Right lobe of liver (tissue), 6 donors: ENCODE measurements around the gene SYNGR4. TPM values are rescaled to one million over a fixed set of nuclear protein-coding genes. Genes with fewer than 3 reads are reported as not detected.

Source experiments
- ATAC-seq, 4 donors: fragments of 200-7000 bp; cut with Tn5 transposase; one replicate each; pipeline ENCODE4 v1.9.1; 2020; ENCODE audit warnings: mild to moderate bottlenecking in 4 of 4, moderate library complexity in 4 of 4
- DNase-seq, 3 donors: peaks; one replicate each; pipeline ENCODE4 v3.0.0-alpha.2; 2020
- H3K27ac ChIP-seq, 3 donors: fragments of 200-600 bp; one replicate each; pipeline ENCODE4 v1.8.0; 2022
- H3K27me3 ChIP-seq, 2 donors: fragments of 200-600 bp; one replicate each; pipeline ENCODE4 v1.8.0; 2022
- H3K36me3 ChIP-seq, 4 donors: fragments of 200-600 bp; sonication (generic) in 1 of 4; one replicate each; pipeline versions ENCODE4 v1.5.1 to v1.8.0; 2017 to 2022; ENCODE audit warnings: control low read depth in 1 of 4
- H3K4me1 ChIP-seq, 4 donors: fragments of 200-600 bp; sonication (generic) in 1 of 4; one replicate each; pipeline versions ENCODE4 v1.5.1 to v1.8.0; 2017 to 2022; ENCODE audit warnings: control low read depth in 1 of 4
- H3K4me3 ChIP-seq, 3 donors: fragments of 200-600 bp; one replicate each; pipeline ENCODE4 v1.8.0; 2022
- H3K9me3 ChIP-seq, 4 donors: fragments of 200-600 bp; sonication (generic) in 1 of 4; one replicate each; pipeline versions ENCODE4 v1.5.1 to v1.8.0; 2017 to 2022; ENCODE audit warnings: control low read depth in 1 of 4
- POLR2A ChIP-seq: fragments of 450-650 bp; IDR thresholded peaks from one replicate; pipeline ENCODE4 v1.6.1; 2017; ENCODE audit warnings: antibody characterized with exemption, mild to moderate bottlenecking
- WGBS: methylation state at CpG from one replicate; pipeline ENCODE4 v1.1.6; 2018; ENCODE audit warnings: low coverage, low lambda C conversion rate; ENCODE audit not compliant: insufficient coverage; ENCODE audit errors: missing lambda C conversion rate; 5-methylcytosine and 5-hydroxymethylcytosine counted together
- intact Hi-C, 2 donors: fragments of 100-400 bp; cut with DNase I; formaldehyde crosslinking; loops; one replicate each; pipeline versions ENCODE4 v1.11.2 to v1.14.1; 2022
- total RNA-seq, 6 experiments: library from RNA; depleted of rRNA in 2 of 6; stranded (reverse); fragments of >200 nt in 2 of 6; fragmentation: NEBNext Ultra II Directional in 3 of 6; extraction: Animal tissue kit (Norgen Biotek cat#: 25700) in 3 of 6; gene quantifications; one replicate each; pipeline versions ENCODE4 v1.1.0 to v1.2.4, GENCODE V29; 2016 to 2023
- TF ChIP-seq, protein P1 (sequence below), 4 donors: fragments of 200-600 bp in 3 of 4; fragments of 450-650 bp in 1 of 4; IDR thresholded peaks; one replicate each; pipeline versions ENCODE4 v1.5.1 to v1.8.0; 2016 to 2022; ENCODE audit warnings: antibody characterized with exemption in 4 of 4, mild to moderate bottlenecking in 2 of 4
- donor health status: DM: no; HTN: yes; CAD: no.
- donor health status: DM: no; HTN: no; CAD: no.
- donor health status: DM: no; HTN: no; CAD: no.
- donor health status: DM: no; HTN: yes; CAD: no.
- donor health status: DM: no; HTN: yes; CAD: no.

SYNGR4 gene
- total RNA-seq, 6 experiments from 2014 or later: 0.80 TPM; not detected in 5

DNA sequence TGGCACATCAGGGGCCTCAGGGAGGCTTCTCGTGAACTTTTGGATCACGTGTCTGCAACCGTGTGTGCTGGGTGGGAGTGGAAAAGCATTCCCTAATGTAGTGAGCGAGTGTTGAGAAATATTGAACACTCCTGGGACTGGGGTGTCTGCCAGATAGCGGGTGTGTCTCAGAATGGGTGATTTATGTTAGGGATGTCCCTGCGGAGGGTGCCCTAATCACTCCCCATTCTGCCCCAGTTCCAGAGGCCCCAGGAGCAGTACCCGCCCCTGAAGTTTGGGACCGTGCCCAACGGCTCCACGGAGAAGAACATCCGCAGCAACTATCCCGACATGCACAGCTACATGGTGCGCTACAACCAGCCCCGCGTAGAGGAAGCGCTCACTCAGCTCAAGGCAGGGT, 57.4 kb downstream of the SYNGR4 start:
- intact Hi-C loops: no loop called here
- H3K9me3 ChIP-seq: no peaks in the 10 kb centered on the region
- ATAC-seq (no peak), DNase-seq (no peak)
- H3K36me3 ChIP-seq: no peaks in the 10 kb centered on the region
- H3K27ac ChIP-seq: no peak overlapping the region
- H3K4me1 ChIP-seq: no peaks in the 10 kb centered on the region
- H3K4me3 ChIP-seq: no peak overlapping the region
- no peaks in the 10 kb centered on the region for H3K27me3 ChIP-seq
- WGBS: 24% methylated on average over 3 of the region's 16 CpGs
- TF ChIP-seq, protein P1, sequence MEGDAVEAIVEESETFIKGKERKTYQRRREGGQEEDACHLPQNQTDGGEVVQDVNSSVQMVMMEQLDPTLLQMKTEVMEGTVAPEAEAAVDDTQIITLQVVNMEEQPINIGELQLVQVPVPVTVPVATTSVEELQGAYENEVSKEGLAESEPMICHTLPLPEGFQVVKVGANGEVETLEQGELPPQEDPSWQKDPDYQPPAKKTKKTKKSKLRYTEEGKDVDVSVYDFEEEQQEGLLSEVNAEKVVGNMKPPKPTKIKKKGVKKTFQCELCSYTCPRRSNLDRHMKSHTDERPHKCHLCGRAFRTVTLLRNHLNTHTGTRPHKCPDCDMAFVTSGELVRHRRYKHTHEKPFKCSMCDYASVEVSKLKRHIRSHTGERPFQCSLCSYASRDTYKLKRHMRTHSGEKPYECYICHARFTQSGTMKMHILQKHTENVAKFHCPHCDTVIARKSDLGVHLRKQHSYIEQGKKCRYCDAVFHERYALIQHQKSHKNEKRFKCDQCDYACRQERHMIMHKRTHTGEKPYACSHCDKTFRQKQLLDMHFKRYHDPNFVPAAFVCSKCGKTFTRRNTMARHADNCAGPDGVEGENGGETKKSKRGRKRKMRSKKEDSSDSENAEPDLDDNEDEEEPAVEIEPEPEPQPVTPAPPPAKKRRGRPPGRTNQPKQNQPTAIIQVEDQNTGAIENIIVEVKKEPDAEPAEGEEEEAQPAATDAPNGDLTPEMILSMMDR (IDR thresholded peaks at IDR 0.05): no peak
- TF ChIP-seq POLR2A: no peak

DNA sequence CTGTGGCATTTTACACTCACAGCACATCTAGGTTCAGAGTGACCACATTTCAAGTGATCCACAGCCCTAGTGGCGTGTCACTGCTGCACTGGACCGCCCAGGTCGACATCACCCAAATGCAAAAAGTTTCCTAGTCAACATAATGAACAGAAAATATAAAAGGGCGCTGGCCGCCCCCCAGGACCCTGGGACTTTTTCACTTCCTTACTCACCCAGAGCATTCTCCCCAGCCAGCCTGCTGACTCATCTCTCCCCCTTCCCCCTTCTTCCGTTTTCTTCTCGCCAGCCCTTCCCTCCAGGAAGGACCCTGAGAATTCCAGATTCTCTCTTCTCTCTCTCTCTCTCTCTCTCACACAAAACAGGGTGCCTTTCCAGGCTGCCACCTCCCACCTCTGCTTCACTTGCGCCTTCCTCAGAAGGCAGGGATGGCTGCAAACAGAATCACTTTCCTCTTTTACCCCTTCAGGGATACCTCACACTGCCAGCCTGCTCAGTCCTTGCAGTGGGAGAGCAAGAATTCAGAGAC, 60.6 kb downstream of the SYNGR4 start:
- no peaks in the 10 kb centered on the region for H3K27me3 ChIP-seq
- no peaks in the 10 kb centered on the region for H3K36me3 ChIP-seq
- WGBS: 32% methylated on average over 7 of the region's 8 CpGs
- peak; percentile 46 to 79 (median 73) for ATAC-seq
- no peaks in the 10 kb centered on the region for H3K9me3 ChIP-seq
- peak overlapping the region in 1 of 3 donors; percentile 27 for H3K27ac ChIP-seq
- no peak for DNase-seq
- intact Hi-C loops: no loop called here
- no peak overlapping the region for H3K4me3 ChIP-seq
- TF ChIP-seq, protein P1 (IDR thresholded peaks at IDR 0.05): no peak
- no peak for TF ChIP-seq POLR2A
- no peaks in the 10 kb centered on the region for H3K4me1 ChIP-seq

Other genes with a start within 250 kb of the SYNGR4 start
- 10 to 100 TPM in 2 of 6 experiments, 1 to 10 TPM in 4; 5.2 to 16.6 (median 7.7) TPM for gene LIG1, start 194.0 kb upstream of the SYNGR4 start, total RNA-seq
- gene ZSWIM9, start 193.7 kb upstream of the SYNGR4 start, total RNA-seq: 1 to 10 TPM; 1.5 to 2.5 (median 2.0) TPM
- gene CARD8, start 108.5 kb upstream of the SYNGR4 start, total RNA-seq: 10 to 100 TPM; 15.4 to 24.5 (median 19.8) TPM
- gene ZNF114, start 94.3 kb upstream of the SYNGR4 start, total RNA-seq: under 1 TPM in 1 of 6 experiments, not detected in 5; 0.49 TPM
- 10 to 100 TPM in 1 of 6 experiments, 1 to 10 TPM in 5; 2.8 to 14.2 (median 5.6) TPM for gene EMP3, start 38.8 kb upstream of the SYNGR4 start, total RNA-seq
- 10 to 100 TPM in 3 of 6 experiments, 1 to 10 TPM in 3; 6.5 to 15.1 (median 9.8) TPM for gene TMEM143, start 427 bp upstream of the SYNGR4 start, total RNA-seq
- 10 to 100 TPM; 69.1 to 83.1 (median 77.1) TPM for gene KDELR1, start 27.2 kb downstream of the SYNGR4 start, total RNA-seq
- under 1 TPM; 0.09 to 0.29 (median 0.22) TPM for gene GRIN2D, start 29.3 kb downstream of the SYNGR4 start, total RNA-seq
- gene GRWD1, start 81.6 kb downstream of the SYNGR4 start, total RNA-seq: 10 to 100 TPM; 14.7 to 31.0 (median 17.6) TPM
- gene KCNJ14, start 91.2 kb downstream of the SYNGR4 start, total RNA-seq: under 1 TPM; 0.22 to 0.44 (median 0.31) TPM
- gene CYTH2, start 105.0 kb downstream of the SYNGR4 start, total RNA-seq: 10 to 100 TPM in 5 of 6 experiments, 1 to 10 TPM in 1; 7.7 to 22.7 (median 13.5) TPM
- gene LMTK3, start 147.5 kb downstream of the SYNGR4 start, total RNA-seq: under 1 TPM in 5 of 6 experiments, not detected in 1; 0.09 to 0.31 (median 0.12) TPM
- under 1 TPM in 1 of 6 experiments, not detected in 5; 0.61 TPM for gene SULT2B1, start 187.8 kb downstream of the SYNGR4 start, total RNA-seq
- not detected for gene SPACA4, start 242.4 kb downstream of the SYNGR4 start, total RNA-seq